ENCODE measurements around the gene APBA2. TPM values are rescaled to one million over a fixed set of nuclear protein-coding genes. Genes with fewer than 3 reads are reported as not detected.

The APBA2 gene
- total and polyA plus RNA-seq, 10 of the 15 experiments (the other 5 are each of a cell fraction or from before 2014, with no cell fraction given): 0.06 to 0.26 (median 0.07) TPM; not detected in 7

GRCh38 chr15:28991236-28992171 is 105.7 kb downstream of the APBA2 start:
- RAD21 ChIA-PET (ENCODE audit: unreplicated experiment): no interaction called here
- Histone ChIP-seq H3K27me3 (replicated peaks in 1 of 2; ENCODE audit: control insufficient read depth in 2 of 2, insufficient read depth in 2 of 2, low read length in 1 of 2) (no peaks in the 10 kb centered on the region; a peak in 2 of 4 replicates), H3K79me2 (ENCODE audit: control insufficient read depth, insufficient read depth, low read length) (no peaks in the 10 kb centered on the region), H3K4me1 (ENCODE audit: control insufficient read depth, insufficient read depth, low read length) (no peaks in the 10 kb centered on the region), H2AFZ (ENCODE audit: control insufficient read depth, low read depth, low read length) (no peak overlapping the region), H3K9ac (ENCODE audit: control insufficient read depth, insufficient read depth, low read length) (no peak overlapping the region), H3K4me3 (no peak overlapping the region), H4K20me1 (ENCODE audit: control insufficient read depth, insufficient read depth) (no peaks in the 10 kb centered on the region), H3K27ac (ENCODE audit: control insufficient read depth, insufficient read depth) (no peak overlapping the region), H3K9me3 (replicated peaks; ENCODE audit: control insufficient read depth, insufficient read depth, low read length) (no peaks in the 10 kb centered on the region), H3K36me3 (ENCODE audit: control insufficient read depth in 2 of 2, insufficient read depth in 2 of 2, low read length in 1 of 2) (no peaks in the 10 kb centered on the region), H3K4me2 (ENCODE audit: control insufficient read depth, insufficient read depth) (no peak overlapping the region)
- TF ChIP-seq PAX5 (IDR thresholded peaks at IDR 0.05; ENCODE audit: borderline replicate concordance, low read depth, low read length) (no peak), MTA3 (IDR thresholded peaks at IDR 0.05; ENCODE audit: borderline replicate concordance, low read length) (no peak)
- DNase-seq (ENCODE audit: low read depth, low spot score): no peak
- BruUV-seq (replicated peaks): no TSS peak
- no peak for ATAC-seq
- WGBS (ENCODE audit: insufficient coverage, insufficient replicate concordance, low lambda C conversion rate, missing lambda C conversion rate): 30% methylated on average over 21 of the region's 21 CpGs
- CTCF ChIA-PET: no interaction called here
- in situ Hi-C loops (cut with MboI) (no loop called here), intact Hi-C loops (cut with micrococcal nuclease; ENCODE audit: unreplicated experiment) (no loop called here)
- no peak for FAIRE-seq
- SMC1A ChIA-PET (ENCODE audit: uncharacterized antibody, unreplicated experiment): no interaction called here
- POLR2A ChIA-PET: interaction anchor here (0.8 kb wide), 1 partner anchor 13 kb away, joined by 3 read pairs; no protein-coding TSS in a partner anchor

GRCh38 chr15:28992336-28992864 is 106.6 kb downstream of the APBA2 start:
- Histone ChIP-seq H3K4me2 (ENCODE audit: control insufficient read depth, insufficient read depth) (no peak overlapping the region), H3K27ac (ENCODE audit: control insufficient read depth, insufficient read depth) (no peak overlapping the region), H3K4me1 (ENCODE audit: control insufficient read depth, insufficient read depth, low read length) (no peaks in the 10 kb centered on the region), H2AFZ (ENCODE audit: control insufficient read depth, low read depth, low read length) (no peak overlapping the region), H3K36me3 (ENCODE audit: control insufficient read depth in 2 of 2, insufficient read depth in 2 of 2, low read length in 1 of 2) (no peaks in the 10 kb centered on the region), H3K4me3 (no peak overlapping the region), H4K20me1 (ENCODE audit: control insufficient read depth, insufficient read depth) (no peaks in the 10 kb centered on the region), H3K27me3 (replicated peaks in 1 of 2; ENCODE audit: control insufficient read depth in 2 of 2, insufficient read depth in 2 of 2, low read length in 1 of 2) (no peaks in the 10 kb centered on the region; a peak in 2 of 4 replicates), H3K9me3 (replicated peaks; ENCODE audit: control insufficient read depth, insufficient read depth, low read length) (no peaks in the 10 kb centered on the region), H3K9ac (ENCODE audit: control insufficient read depth, insufficient read depth, low read length) (no peak overlapping the region), H3K79me2 (ENCODE audit: control insufficient read depth, insufficient read depth, low read length) (no peaks in the 10 kb centered on the region)
- TF ChIP-seq YBX1 (IDR thresholded peaks at IDR 0.05) (no peak), IKZF1 (conservative IDR thresholded peaks at IDR 0.05) (no peak), NFXL1 (IDR thresholded peaks at IDR 0.05; ENCODE audit: borderline replicate concordance) (no peak), ELK1 (IDR thresholded peaks at IDR 0.05; ENCODE audit: low read depth, low read length) (no peak), NR2F1 (conservative IDR thresholded peaks at IDR 0.05) (no peak), STAT3 (IDR thresholded peaks at IDR 0.05; ENCODE audit: low read depth, low read length) (no peak), MTA2 (IDR thresholded peaks at IDR 0.05; ENCODE audit: low read depth) (no peak)
- TF ChIP-seq, protein P1, sequence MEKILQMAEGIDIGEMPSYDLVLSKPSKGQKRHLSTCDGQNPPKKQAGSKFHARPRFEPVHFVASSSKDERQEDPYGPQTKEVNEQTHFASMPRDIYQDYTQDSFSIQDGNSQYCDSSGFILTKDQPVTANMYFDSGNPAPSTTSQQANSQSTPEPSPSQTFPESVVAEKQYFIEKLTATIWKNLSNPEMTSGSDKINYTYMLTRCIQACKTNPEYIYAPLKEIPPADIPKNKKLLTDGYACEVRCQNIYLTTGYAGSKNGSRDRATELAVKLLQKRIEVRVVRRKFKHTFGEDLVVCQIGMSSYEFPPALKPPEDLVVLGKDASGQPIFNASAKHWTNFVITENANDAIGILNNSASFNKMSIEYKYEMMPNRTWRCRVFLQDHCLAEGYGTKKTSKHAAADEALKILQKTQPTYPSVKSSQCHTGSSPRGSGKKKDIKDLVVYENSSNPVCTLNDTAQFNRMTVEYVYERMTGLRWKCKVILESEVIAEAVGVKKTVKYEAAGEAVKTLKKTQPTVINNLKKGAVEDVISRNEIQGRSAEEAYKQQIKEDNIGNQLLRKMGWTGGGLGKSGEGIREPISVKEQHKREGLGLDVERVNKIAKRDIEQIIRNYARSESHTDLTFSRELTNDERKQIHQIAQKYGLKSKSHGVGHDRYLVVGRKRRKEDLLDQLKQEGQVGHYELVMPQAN (conservative IDR thresholded peaks at IDR 0.05): no peak
- TF ChIP-seq, protein P2, sequence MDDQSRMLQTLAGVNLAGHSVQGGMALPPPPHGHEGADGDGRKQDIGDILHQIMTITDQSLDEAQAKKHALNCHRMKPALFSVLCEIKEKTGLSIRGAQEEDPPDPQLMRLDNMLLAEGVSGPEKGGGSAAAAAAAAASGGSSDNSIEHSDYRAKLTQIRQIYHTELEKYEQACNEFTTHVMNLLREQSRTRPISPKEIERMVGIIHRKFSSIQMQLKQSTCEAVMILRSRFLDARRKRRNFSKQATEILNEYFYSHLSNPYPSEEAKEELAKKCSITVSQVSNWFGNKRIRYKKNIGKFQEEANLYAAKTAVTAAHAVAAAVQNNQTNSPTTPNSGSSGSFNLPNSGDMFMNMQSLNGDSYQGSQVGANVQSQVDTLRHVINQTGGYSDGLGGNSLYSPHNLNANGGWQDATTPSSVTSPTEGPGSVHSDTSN (IDR thresholded peaks at IDR 0.05; ENCODE audit: insufficient replicate concordance, low read depth, low read length): no peak
- intact Hi-C loops (cut with micrococcal nuclease; ENCODE audit: unreplicated experiment) (no loop called here), in situ Hi-C loops (cut with MboI) (no loop called here)
- BruUV-seq (replicated peaks): no TSS peak
- FAIRE-seq (no peak), ATAC-seq (no peak), DNase-seq (ENCODE audit: low read depth, low spot score) (no peak)
- WGBS (ENCODE audit: insufficient coverage, insufficient replicate concordance, low lambda C conversion rate, missing lambda C conversion rate): 7% methylated on average over 6 of the region's 6 CpGs
- ChIA-PET CTCF (no interaction called here), SMC1A (ENCODE audit: uncharacterized antibody, unreplicated experiment) (no interaction called here), RAD21 (ENCODE audit: unreplicated experiment) (no interaction called here), POLR2A (no interaction called here)
